ENCODE results near the gene SUSD1. TPM values are rescaled to one million over a fixed set of nuclear protein-coding genes. Genes with fewer than 3 reads are reported as not detected.

SUSD1 gene
- total RNA-seq, 1 experiment from 2014 or later, result 6.3 TPM

GRCh38 chr9:112044881-112045280 is 130.2 kb downstream of the SUSD1 start:
- DNase-seq (ENCODE audit: extremely low read depth, low read depth), result no peak

- no peak for DNase-seq (ENCODE audit: extremely low read depth, low read depth)
Measured at GRCh38 chr9:112044186-112044585, 130.9 kb downstream of the SUSD1 start.

GRCh38 chr9:112043423-112043822 is 131.7 kb downstream of the SUSD1 start:
- DNase-seq (ENCODE audit: extremely low read depth, low read depth), result no peak

DNA sequence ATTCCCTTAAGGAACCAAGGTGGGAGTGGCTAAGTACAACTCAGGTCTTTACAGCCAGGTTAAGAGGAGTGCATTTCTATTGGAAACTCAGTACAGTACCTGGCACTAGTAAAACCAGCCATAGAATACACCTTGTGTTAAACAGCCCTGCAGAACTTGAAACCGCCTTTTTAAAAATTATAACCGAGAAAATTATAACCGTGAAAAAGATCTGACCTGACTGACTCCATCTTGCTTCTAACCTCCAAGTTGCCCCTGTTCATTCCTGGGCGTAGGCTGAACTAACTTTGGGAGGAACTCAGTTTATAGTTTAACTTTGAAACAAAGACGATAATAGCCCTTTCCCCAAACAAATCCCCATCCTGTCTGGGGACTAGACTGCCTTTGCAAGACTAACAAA is 132.3 kb downstream of the SUSD1 start:
- no peak for DNase-seq (ENCODE audit: extremely low read depth, low read depth)

DNA sequence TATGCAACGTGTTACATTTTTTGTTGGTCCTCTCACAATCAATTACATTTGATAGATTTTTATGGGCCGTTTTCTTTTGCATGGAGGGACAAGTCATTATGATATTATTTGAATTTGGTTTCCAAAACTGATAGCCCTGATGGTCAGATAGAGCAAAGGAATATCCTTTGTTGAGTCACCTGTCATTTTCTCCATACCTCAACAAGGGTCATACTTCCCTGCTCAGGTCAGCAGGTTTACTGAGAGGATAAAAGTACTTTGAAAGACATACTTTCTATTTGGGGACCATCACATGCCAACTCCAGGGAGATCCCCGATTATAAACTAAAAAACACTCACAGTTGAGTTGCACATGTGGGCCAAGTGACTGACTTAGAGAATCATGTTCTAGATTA is 132.9 kb downstream of the SUSD1 start:
- DNase-seq (ENCODE audit: extremely low read depth, low read depth), result no peak

DNA sequence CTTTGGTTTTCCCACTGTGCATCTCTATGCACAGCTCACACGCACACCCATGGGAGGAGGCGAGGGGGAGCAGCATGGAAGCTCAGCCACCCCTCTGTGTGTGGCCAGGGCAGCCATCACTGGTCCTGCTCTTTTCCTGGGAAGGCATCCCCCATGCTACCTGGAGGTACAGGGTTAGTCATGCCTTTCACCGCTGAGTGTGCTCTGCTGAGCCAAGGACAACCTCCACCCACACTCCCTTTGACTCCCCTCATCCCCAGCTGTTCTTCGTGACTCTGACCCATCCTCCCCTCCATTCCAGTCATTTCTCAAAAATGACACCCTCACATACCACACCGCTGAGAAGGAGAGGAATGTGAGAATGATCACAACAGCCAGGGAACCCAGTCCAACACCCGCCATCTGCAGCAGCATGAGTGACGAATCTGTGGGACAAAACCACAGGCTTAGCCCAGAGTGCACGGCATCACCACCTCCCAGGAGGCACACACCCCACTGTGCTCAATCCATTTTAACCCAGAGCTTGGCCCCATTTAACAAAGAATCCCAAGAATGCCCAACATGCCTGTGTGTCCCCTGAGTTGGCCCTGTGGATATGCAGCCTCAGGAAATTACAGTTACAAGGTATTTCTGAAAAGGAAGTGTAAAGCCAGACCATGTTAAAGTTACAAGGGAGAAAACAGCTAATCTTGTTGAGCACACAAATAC is 133.4 kb downstream of the SUSD1 start:
- peak; percentile 80 for DNase-seq (ENCODE audit: extremely low read depth, low read depth)

DNA sequence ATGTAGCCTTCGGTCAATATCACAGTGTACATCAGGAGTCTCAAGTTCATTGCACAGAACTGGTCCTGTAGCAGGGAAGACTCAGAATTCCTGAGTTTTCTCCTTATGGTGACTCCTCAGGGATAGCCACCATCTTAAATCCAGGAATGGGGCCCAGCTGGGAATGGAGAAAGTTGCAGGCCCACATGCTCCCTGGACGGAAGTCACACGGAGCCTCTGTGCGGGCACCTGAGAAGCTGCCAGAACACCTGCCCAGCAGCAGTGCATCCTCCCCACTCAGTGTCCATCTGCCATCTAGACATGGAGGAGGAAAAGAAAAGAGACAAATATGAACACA is 133.9 kb downstream of the SUSD1 start:
- DNase-seq (ENCODE audit: extremely low read depth, low read depth), result no peak

DNA sequence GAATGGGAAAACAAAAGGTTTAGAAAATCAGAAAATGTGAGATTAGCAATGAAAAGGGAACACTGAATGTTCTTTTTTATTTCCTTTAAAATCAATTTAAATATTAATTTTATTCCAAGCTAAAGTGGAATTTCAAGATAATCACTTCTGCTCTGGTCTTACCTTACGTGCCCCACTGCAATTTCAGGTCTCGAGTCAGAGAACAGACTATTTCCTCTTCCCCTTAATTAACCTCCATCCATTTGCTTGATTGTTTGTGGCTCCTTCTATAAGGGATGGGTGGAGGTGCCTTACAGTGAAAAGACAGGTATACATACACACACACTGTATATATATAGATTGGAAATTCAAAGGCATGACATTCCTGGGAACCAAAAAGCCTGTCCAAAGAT is 137.1 kb downstream of the SUSD1 start:
- DNase-seq (ENCODE audit: extremely low read depth, low read depth), result no peak

DNA sequence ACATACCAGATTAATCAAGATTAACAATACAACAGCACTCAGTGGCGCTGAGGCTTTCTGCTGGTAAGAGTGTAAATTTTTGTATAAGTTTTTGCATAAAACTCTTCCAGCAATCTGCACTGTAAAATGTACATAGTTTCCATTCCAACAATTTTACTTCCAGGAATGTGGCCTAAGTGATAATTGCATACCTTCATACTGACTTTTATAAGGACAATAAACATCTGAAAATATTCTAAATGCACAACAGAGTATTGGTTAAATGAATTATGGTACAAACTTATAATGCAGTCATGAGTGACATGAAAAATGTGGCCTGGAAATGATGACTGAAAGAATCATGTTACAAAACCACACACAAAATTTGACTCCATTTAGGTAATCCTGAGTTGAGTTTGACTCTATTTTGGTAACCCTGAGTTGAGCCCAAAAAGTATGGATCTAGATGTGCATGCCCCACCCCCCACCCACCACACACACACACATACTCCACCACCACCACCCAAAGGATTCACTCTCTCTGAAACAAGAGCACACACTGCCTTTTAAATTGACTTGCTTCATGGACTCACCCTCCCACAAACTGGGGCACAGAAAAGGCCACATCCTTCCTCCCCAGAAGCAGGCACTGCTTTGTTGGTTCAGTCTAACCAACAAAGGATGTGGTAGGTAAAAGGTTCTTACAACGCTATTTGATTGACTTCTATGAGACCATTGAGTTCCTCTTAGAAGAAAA is 137.6 kb downstream of the SUSD1 start:
- DNase-seq (ENCODE audit: extremely low read depth, low read depth), result no peak

DNA sequence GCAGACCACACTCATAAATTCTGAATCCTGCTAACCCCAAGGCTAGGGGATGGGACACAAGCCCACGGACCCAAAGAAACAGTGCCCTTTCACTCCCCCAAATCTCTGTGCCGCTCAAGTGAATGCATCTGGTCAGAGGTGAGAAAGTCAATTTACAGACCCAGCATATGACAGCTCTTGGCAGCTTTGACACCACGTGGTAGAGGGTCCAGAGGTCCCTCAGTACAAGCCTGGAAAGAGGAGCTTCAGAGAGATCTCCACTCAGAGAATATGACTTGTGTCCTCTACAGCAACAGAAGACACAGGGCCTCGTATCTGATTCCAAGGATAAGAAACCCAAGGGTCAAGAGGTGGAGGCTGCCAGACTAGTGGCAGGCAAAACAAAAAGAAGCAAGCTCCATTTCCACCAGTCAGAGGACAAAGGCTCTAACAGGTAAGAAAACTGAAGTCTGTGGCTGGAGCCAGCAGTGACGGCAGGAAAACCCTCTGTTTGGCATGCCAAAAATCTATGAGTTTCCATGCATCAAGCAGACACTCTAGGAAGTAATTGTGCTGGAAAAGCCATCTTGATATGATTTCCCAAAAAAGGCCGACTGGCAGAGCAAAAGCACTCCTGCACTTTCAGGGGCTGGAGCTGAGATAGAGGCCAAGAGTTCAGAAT is 139.8 kb downstream of the SUSD1 start:
- no peak for DNase-seq (ENCODE audit: extremely low read depth, low read depth)

DNA sequence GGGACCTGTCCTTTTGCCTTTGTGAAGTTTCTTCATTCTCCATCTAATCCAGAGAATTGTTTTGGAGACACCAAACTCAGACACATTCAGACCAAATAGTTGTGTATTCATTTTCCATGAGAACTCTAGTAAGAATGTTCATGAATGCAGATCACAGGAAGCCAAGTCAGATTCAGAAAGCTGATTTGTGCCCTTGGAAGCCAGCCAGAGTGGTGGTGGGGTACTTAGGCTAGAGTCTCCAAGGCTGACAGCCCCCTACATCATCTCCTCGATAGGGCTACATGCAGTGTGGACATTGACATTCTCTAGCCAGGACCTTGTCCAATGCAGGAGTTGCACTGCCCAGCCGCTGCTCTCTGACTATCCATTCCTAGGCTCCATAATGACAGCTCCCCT is 140.9 kb downstream of the SUSD1 start:
- no peak for DNase-seq (ENCODE audit: extremely low read depth, low read depth)

- DNase-seq (ENCODE audit: extremely low read depth, low read depth), result no peak
Measured at GRCh38 chr9:112033237-112034215, 141.6 kb downstream of the SUSD1 start.

- no peak for DNase-seq (ENCODE audit: extremely low read depth, low read depth)
Measured at GRCh38 chr9:112032743-112033142, 142.4 kb downstream of the SUSD1 start.

DNA sequence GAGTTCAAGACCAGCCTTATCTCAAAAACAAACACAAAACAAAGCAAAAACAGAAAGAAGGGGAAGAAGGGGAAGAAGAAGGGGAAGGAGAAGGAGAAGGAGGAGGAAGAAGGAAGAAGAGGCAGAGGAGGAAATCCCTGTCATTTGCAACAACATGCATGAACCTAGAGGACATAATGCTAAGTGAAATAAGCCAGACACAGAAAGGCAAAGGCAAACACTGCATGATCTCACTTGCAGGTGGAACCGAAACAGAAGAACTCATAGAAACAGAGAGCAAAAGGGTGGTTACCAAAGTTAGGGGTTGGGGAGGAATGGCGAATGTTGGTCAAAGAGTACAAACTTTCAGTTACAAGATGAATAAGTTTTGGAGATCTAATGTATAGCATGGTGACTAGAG is 143.1 kb downstream of the SUSD1 start:
- no peak for DNase-seq (ENCODE audit: extremely low read depth, low read depth)

DNA sequence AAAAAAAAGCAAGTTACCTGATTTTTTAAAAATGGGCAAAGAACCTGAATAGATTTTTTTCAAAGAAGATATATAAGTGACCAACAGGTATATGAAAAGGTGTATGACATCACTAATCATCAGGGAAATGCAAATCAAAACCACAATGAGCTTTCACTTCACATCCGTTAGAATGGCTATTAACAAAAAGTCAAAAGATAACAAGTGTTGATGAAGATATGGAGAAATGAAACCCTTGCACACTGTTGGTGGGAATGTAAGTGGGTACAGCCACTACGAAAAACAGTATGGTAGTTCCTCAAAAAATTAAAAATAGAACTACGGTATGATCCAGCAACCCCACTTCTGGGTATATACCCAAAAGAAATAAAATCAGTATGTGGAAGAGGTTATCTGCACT is 143.7 kb downstream of the SUSD1 start:
- no peak for DNase-seq (ENCODE audit: extremely low read depth, low read depth)

DNA sequence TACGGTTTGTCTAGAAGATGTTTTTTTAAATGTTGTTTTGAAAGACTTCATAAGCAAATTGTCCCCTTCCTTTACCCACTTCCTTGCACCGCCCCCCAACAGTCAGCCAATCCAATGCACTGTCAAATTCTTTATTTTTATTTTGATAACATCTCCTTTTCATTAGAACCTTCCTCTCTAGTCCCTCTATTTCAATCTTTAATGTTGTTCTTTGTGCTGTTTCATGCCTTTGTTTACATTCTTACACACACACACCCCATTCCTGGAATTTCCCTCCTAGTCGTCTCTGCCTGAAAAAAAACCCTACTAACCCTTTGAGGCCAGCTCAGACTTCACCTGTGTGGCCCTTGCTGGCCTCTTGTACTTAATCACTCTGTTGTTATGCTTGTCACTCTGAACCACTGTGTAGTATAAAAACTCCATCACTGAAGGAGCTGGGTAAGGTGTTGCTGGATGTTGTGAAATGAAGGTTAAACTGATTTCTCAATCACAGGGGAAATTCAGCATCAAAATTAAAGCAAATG is 145.1 kb downstream of the SUSD1 start:
- peak; percentile 38 for DNase-seq (ENCODE audit: extremely low read depth, low read depth)

DNA sequence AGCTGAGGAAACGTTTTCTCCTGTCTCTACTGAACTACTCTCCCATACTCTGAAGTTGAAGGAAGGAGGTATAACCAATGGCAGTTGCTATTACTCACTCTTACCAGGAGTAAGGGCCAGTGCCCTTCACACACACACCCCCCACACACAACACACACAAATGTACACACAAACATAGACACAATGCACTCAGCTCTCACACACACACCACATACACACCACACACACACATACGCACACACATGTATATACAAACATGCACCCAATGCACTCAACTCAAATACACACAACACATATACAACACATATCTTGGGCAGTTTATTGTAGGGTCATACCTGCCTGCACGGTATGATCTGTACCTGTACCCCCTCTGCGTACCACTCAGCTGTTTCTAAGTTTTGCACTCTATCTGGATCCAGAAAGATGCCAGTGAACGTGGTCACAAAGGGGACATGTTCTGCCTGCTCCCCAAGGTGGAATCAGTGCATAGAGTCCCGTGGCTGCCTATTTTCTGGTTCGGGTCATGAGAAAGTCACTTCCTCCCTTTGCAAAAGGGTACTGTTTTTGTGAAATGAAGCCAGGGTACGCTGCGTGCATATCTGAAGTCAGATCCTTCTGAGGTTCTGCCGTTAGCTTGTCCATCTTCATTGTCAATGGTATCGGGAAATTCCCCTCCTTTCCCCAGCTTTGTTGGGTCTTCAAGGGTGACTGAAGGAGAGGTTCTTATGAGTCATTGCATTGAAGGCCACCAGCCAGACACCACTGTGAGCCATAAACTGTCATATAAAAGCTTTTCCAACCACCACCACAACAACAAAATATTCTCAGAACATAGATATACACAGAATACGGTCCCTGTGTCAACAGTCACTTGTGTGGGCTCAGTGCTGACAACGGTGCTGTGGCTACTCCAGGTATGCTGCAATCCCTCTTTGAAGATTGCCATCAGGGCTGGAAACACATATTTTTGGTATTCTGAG is 146.6 kb downstream of the SUSD1 start:
- DNase-seq (ENCODE audit: extremely low read depth, low read depth), result no peak

- no peak for DNase-seq (ENCODE audit: extremely low read depth, low read depth)
Measured at GRCh38 chr9:112025850-112026249, 149.2 kb downstream of the SUSD1 start.

GRCh38 chr9:112021742-112022141 is 153.4 kb downstream of the SUSD1 start:
- no peak for DNase-seq (ENCODE audit: extremely low read depth, low read depth)

Measured in NCI-H460 (cell line).